IPS DF 4.7 (cell line): ENCODE measurements around the gene GRHL3.

ENCODE experiments used
- DNase-seq: peaks from one replicate; pipeline ENCODE4 v3.0.0-alpha.2; 2013; ENCODE audit warnings: low spot score; ENCODE audit errors: extremely low read depth

GRHL3 gene

GRCh38 chr1:24317956-24318614, 1.1 kb upstream of the GRHL3 start:
- no peak for DNase-seq

GRCh38 chr1:24318615-24319311, 394 bp upstream of the GRHL3 start:
- no peak for DNase-seq

GRCh38 chr1:24319962-24320361, 805 bp downstream of the GRHL3 start:
- no peak for DNase-seq

GRCh38 chr1:24321126-24321525, 2.0 kb downstream of the GRHL3 start:
- DNase-seq = no peak

- DNase-seq = no peak
Observed at GRCh38 chr1:24321697-24322469, 2.7 kb downstream of the GRHL3 start.

- no peak for DNase-seq
Observed at GRCh38 chr1:24322470-24323177, 3.5 kb downstream of the GRHL3 start.

GRCh38 chr1:24323281-24323680, 4.1 kb downstream of the GRHL3 start:
- no peak for DNase-seq

GRCh38 chr1:24324903-24325302, 5.7 kb downstream of the GRHL3 start:
- DNase-seq = no peak

- DNase-seq = no peak
Observed at GRCh38 chr1:24325587-24326449, 6.7 kb downstream of the GRHL3 start.

- DNase-seq = no peak
Observed at GRCh38 chr1:24327486-24327885, 8.3 kb downstream of the GRHL3 start.

GRCh38 chr1:24327891-24328290, 8.7 kb downstream of the GRHL3 start:
- no peak for DNase-seq

- no peak for DNase-seq
Observed at GRCh38 chr1:24329331-24329730, 10.2 kb downstream of the GRHL3 start.

GRCh38 chr1:24329797-24330543, 10.8 kb downstream of the GRHL3 start:
- DNase-seq = no peak

- DNase-seq = no peak
Observed at GRCh38 chr1:24331961-24332673, 13.0 kb downstream of the GRHL3 start.

GRCh38 chr1:24336075-24336474, 16.9 kb downstream of the GRHL3 start:
- DNase-seq = no peak

- DNase-seq = no peak
Observed at GRCh38 chr1:24337455-24337854, 18.3 kb downstream of the GRHL3 start.

GRCh38 chr1:24338447-24338846, 19.3 kb downstream of the GRHL3 start:
- no peak for DNase-seq

- no peak for DNase-seq
Observed at GRCh38 chr1:24339996-24340395, 20.8 kb downstream of the GRHL3 start.

- DNase-seq = no peak
Observed at GRCh38 chr1:24340770-24341169, 21.6 kb downstream of the GRHL3 start.
